Testis (tissue), 2 donors: Measurements from ENCODE around the gene LRP10.

Source experiments
- CTCF ChIP-seq, 3 experiments: fragments of 450-650 bp in 2 of 3; fragments of 200-600 bp in 1 of 3; sonication (generic) in 1 of 3; IDR thresholded peaks; one replicate each; pipeline ENCODE4 v1.5.1; 2016 to 2019; ENCODE audit warnings: antibody characterized with exemption in 3 of 3, mild to moderate bottlenecking in 2 of 3, moderate library complexity in 1 of 3
- POLR2A ChIP-seq: fragments of 450-650 bp; IDR thresholded peaks from one replicate; pipeline ENCODE4 v1.6.1; 2017; ENCODE audit warnings: antibody characterized with exemption, mild to moderate bottlenecking, moderate library complexity

DNA sequence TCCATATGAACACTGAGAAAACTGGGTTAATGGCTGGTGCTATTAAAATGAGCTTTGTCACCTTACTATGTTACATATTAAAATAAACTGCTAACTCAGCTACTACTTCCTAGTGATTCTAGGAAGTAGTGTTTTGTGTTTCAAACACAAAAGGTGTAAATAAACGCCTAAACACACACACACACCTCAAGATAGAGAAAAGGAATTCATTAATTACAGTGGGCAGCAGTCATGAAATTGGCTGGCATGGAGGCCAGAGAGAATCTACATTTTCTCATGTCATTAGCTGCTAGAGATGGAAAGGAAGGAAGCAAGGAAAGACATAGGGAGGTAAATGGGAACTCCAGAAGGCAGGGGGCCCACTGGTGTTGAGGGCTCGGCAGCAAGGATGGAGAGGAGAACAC lies 58.4 kb downstream of the LRP10 start:
- TF ChIP-seq CTCF (IDR thresholded peaks at IDR 0.05) = no peak
- no peak for TF ChIP-seq POLR2A
